ENCODE measurements around the gene LMX1A. TPM values are rescaled to one million over a fixed set of nuclear protein-coding genes. Genes with fewer than 3 reads are reported as not detected.

Gene LMX1A
- total and polyA plus RNA-seq, 2 experiments from 2014 or later = not detected

DNA sequence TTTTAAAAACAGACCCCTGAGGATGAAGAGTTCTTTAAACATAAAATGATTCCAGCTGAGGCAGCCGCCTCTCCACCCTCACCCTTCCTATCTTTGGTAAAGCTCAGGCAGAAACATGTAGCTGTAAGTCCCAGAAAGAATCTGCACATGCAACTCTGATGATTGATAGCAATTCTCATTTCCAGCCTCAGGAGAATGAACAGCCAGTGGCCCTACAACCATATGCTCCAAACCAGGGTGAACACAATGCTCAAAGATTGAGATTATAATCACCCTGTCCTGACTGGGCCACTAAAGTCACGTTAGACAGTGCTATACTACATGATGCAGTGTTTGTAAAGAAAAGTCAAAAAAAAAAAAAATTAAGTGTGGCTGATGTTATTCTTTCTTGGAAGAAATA lies 80.2 kb downstream of the LMX1A start:
- TF ChIP-seq EZH2 (IDR thresholded peaks at IDR 0.05; ENCODE audit: low read depth, unreplicated experiment) (no peak), ZNF331 (CRISPR knock-in tag; IDR thresholded peaks at IDR 0.05; ENCODE audit: low read depth) (no peak), EZH2phosphoT487 (IDR thresholded peaks at IDR 0.05; ENCODE audit: unreplicated experiment) (no peak), STAT1 (IDR thresholded peaks at IDR 0.05; ENCODE audit: unreplicated experiment) (no peak), NANOG (IDR thresholded peaks at IDR 0.05; ENCODE audit: borderline replicate concordance) (no peak), POLR2AphosphoS5 (IDR thresholded peaks at IDR 0.05; ENCODE audit: low read depth) (no peak), JUNB (IDR thresholded peaks at IDR 0.05; ENCODE audit: unreplicated experiment) (no peak), ZNF114 (CRISPR knock-in tag; IDR thresholded peaks at IDR 0.05) (no peak)
- TF ChIP-seq, protein P1, sequence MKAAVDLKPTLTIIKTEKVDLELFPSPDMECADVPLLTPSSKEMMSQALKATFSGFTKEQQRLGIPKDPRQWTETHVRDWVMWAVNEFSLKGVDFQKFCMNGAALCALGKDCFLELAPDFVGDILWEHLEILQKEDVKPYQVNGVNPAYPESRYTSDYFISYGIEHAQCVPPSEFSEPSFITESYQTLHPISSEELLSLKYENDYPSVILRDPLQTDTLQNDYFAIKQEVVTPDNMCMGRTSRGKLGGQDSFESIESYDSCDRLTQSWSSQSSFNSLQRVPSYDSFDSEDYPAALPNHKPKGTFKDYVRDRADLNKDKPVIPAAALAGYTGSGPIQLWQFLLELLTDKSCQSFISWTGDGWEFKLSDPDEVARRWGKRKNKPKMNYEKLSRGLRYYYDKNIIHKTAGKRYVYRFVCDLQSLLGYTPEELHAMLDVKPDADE (IDR thresholded peaks at IDR 0.05) = no peak
- TF ChIP-seq, protein P2, sequence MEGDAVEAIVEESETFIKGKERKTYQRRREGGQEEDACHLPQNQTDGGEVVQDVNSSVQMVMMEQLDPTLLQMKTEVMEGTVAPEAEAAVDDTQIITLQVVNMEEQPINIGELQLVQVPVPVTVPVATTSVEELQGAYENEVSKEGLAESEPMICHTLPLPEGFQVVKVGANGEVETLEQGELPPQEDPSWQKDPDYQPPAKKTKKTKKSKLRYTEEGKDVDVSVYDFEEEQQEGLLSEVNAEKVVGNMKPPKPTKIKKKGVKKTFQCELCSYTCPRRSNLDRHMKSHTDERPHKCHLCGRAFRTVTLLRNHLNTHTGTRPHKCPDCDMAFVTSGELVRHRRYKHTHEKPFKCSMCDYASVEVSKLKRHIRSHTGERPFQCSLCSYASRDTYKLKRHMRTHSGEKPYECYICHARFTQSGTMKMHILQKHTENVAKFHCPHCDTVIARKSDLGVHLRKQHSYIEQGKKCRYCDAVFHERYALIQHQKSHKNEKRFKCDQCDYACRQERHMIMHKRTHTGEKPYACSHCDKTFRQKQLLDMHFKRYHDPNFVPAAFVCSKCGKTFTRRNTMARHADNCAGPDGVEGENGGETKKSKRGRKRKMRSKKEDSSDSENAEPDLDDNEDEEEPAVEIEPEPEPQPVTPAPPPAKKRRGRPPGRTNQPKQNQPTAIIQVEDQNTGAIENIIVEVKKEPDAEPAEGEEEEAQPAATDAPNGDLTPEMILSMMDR (conservative IDR thresholded peaks at IDR 0.05; ENCODE audit: low read depth in 2 of 2) = no peak
- TF ChIP-seq, protein P3, sequence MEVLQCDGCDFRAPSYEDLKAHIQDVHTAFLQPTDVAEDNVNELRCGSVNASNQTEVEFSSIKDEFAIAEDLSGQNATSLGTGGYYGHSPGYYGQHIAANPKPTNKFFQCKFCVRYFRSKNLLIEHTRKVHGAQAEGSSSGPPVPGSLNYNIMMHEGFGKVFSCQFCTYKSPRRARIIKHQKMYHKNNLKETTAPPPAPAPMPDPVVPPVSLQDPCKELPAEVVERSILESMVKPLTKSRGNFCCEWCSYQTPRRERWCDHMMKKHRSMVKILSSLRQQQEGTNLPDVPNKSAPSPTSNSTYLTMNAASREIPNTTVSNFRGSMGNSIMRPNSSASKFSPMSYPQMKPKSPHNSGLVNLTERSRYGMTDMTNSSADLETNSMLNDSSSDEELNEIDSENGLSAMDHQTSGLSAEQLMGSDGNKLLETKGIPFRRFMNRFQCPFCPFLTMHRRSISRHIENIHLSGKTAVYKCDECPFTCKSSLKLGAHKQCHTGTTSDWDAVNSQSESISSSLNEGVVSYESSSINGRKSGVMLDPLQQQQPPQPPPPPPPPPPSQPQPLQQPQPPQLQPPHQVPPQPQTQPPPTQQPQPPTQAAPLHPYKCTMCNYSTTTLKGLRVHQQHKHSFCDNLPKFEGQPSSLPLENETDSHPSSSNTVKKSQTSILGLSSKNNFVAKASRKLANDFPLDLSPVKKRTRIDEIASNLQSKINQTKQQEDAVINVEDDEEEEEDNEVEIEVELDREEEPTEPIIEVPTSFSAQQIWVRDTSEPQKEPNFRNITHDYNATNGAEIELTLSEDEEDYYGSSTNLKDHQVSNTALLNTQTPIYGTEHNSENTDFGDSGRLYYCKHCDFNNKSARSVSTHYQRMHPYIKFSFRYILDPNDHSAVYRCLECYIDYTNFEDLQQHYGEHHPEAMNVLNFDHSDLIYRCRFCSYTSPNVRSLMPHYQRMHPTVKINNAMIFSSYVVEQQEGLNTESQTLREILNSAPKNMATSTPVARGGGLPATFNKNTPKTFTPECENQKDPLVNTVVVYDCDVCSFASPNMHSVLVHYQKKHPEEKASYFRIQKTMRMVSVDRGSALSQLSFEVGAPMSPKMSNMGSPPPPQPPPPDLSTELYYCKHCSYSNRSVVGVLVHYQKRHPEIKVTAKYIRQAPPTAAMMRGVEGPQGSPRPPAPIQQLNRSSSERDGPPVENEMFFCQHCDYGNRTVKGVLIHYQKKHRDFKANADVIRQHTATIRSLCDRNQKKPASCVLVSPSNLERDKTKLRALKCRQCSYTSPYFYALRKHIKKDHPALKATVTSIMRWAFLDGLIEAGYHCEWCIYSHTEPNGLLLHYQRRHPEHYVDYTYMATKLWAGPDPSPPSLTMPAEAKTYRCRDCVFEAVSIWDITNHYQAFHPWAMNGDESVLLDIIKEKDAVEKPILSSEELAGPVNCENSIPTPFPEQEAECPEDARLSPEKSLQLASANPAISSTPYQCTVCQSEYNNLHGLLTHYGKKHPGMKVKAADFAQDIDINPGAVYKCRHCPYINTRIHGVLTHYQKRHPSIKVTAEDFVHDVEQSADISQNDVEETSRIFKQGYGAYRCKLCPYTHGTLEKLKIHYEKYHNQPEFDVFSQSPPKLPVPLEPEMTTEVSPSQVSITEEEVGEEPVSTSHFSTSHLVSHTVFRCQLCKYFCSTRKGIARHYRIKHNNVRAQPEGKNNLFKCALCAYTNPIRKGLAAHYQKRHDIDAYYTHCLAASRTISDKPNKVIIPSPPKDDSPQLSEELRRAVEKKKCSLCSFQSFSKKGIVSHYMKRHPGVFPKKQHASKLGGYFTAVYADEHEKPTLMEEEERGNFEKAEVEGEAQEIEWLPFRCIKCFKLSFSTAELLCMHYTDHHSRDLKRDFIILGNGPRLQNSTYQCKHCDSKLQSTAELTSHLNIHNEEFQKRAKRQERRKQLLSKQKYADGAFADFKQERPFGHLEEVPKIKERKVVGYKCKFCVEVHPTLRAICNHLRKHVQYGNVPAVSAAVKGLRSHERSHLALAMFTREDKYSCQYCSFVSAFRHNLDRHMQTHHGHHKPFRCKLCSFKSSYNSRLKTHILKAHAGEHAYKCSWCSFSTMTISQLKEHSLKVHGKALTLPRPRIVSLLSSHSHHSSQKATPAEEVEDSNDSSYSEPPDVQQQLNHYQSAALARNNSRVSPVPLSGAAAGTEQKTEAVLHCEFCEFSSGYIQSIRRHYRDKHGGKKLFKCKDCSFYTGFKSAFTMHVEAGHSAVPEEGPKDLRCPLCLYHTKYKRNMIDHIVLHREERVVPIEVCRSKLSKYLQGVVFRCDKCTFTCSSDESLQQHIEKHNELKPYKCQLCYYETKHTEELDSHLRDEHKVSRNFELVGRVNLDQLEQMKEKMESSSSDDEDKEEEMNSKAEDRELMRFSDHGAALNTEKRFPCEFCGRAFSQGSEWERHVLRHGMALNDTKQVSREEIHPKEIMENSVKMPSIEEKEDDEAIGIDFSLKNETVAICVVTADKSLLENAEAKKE (CRISPR knock-in tag; IDR thresholded peaks at IDR 0.05) = no peak
- Mint-ChIP-seq H3K9me3 (no peaks in the 10 kb centered on the region), H3K4me1 (peaks cover 24% of the 10 kb centered on the region), H3K4me3 (no peak overlapping the region), H3K36me3 (ENCODE audit: low read depth) (no peaks in the 10 kb centered on the region), H3K27me3 (ENCODE audit: insufficient read depth, low read depth, poor library complexity) (peaks cover 10% of the 10 kb centered on the region), H3K27ac (no peak overlapping the region)
- ATAC-seq (no peak), DNase-seq (ENCODE audit: low spot score) (no peak)
- Histone ChIP-seq H3K27me3 (ENCODE audit: insufficient read depth) (no peaks in the 10 kb centered on the region), H2AFZ (peak overlapping the region; percentile 90), H3K27ac (ENCODE audit: low read depth) (no peak overlapping the region), H3K4me2 (0 out of 2 replicates have a peak overlapping the region, but pooled peaks have one; percentile 29), H3K4me3 (no peak overlapping the region), H3K9me2 (ENCODE audit: insufficient read depth) (no peaks in the 10 kb centered on the region), H3K4me1 (ENCODE audit: insufficient read depth) (peaks cover 22% of the 10 kb centered on the region), H3K36me3 (ENCODE audit: insufficient read depth) (no peaks in the 10 kb centered on the region), H4K20me1 (replicated peaks; ENCODE audit: insufficient read depth) (no peaks in the 10 kb centered on the region), H3F3A (replicated peaks; ENCODE audit: low read depth) (no peaks in the 10 kb centered on the region), H3K79me2 (replicated peaks; ENCODE audit: insufficient read depth) (no peaks in the 10 kb centered on the region)

Measured in GM23338 (cell line).